Mesenchymal stem cell (in vitro differentiated cells and primary cell): Measurements from ENCODE around the gene FMN1.

ENCODE experiments used
- DNase-seq: peaks from one replicate; pipeline ENCODE4 v3.0.0-alpha.2; 2013
- H2AFZ ChIP-seq: one replicate; pipeline ENCODE4 v1.6.1; 2013; ENCODE audit warnings: low read depth, mild to moderate bottlenecking, control low read depth, inconsistent platforms, low read length, moderate library complexity
- H2AK5ac ChIP-seq: 2 replicates; pipeline ENCODE4 v1.6.1; 2013; ENCODE audit warnings: low read length, moderate library complexity, mild to moderate bottlenecking, inconsistent platforms; ENCODE audit not compliant: severe bottlenecking
- H2BK120ac ChIP-seq: one replicate; pipeline ENCODE4 v1.6.1; 2013; ENCODE audit warnings: low read depth, mild to moderate bottlenecking, inconsistent platforms, low read length, moderate library complexity
- H2BK12ac ChIP-seq, 2 experiments: one replicate each; pipeline ENCODE4 v1.6.1; 2013; ENCODE audit warnings: inconsistent platforms in 2 of 2, low read length in 2 of 2, mild to moderate bottlenecking in 2 of 2, moderate library complexity in 2 of 2, control low read depth in 1 of 2
- H2BK15ac ChIP-seq: one replicate; pipeline ENCODE4 v1.6.1; 2013; ENCODE audit warnings: mild to moderate bottlenecking, low read depth, inconsistent platforms; ENCODE audit not compliant: poor library complexity, severe bottlenecking
- H2BK5ac ChIP-seq: 2 replicates; pipeline ENCODE4 v1.6.1; 2013; ENCODE audit warnings: low read depth, mild to moderate bottlenecking, low read length, control low read depth, inconsistent platforms; ENCODE audit not compliant: poor library complexity, severe bottlenecking
- H3K14ac ChIP-seq, 2 experiments: one replicate each; pipeline ENCODE4 v1.6.1; 2013; ENCODE audit warnings: inconsistent platforms in 2 of 2, low read length in 2 of 2, control low read depth in 1 of 2, mild to moderate bottlenecking in 1 of 2, moderate library complexity in 1 of 2
- H3K18ac ChIP-seq, 2 experiments: one replicate each; pipeline ENCODE4 v1.6.1; 2013; ENCODE audit warnings: inconsistent platforms in 2 of 2, low read length in 2 of 2, control low read depth in 1 of 2, low read depth in 1 of 2, mild to moderate bottlenecking in 1 of 2
- H3K23ac ChIP-seq, 2 experiments: one replicate each; pipeline ENCODE4 v1.6.1; 2013; ENCODE audit warnings: inconsistent platforms in 2 of 2, low read length in 2 of 2, mild to moderate bottlenecking in 2 of 2, moderate library complexity in 2 of 2, control low read depth in 1 of 2
- H3K27ac ChIP-seq: 2 replicates; pipeline ENCODE4 v1.5.1; 2013; ENCODE audit warnings: mild to moderate bottlenecking, moderate library complexity, low read length, control low read depth, inconsistent platforms; ENCODE audit not compliant: poor library complexity, severe bottlenecking
- H3K27me3 ChIP-seq, 2 experiments: 2 replicates each; pipeline versions ENCODE4 v1.6.1 to v1.7.0; 2013; ENCODE audit warnings: low read length in 2 of 2, mild to moderate bottlenecking in 2 of 2, moderate library complexity in 2 of 2, control low read depth in 1 of 2, inconsistent platforms in 1 of 2; ENCODE audit not compliant: control insufficient read depth in 1 of 2, insufficient read depth in 1 of 2
- H3K36me3 ChIP-seq, 2 experiments: 2 replicates each; pipeline versions ENCODE4 v1.6.1 to v1.7.0; 2013; ENCODE audit warnings: low read length in 2 of 2, control low read depth in 1 of 2, inconsistent platforms in 1 of 2, low read depth in 1 of 2, mild to moderate bottlenecking in 1 of 2; ENCODE audit not compliant: insufficient read depth in 2 of 2, control insufficient read depth in 1 of 2
- H3K4ac ChIP-seq, 2 experiments: one replicate each; pipeline ENCODE4 v1.6.1; 2013; ENCODE audit warnings: inconsistent platforms in 2 of 2, low read length in 2 of 2, mild to moderate bottlenecking in 2 of 2, moderate library complexity in 2 of 2, control low read depth in 1 of 2, low read depth in 1 of 2
- H3K4me1 ChIP-seq: 2 replicates; pipeline ENCODE4 v1.6.1; 2013; ENCODE audit warnings: low read depth, low read length, control low read depth; ENCODE audit not compliant: control insufficient read depth, insufficient read depth
- H3K4me2 ChIP-seq: 2 replicates; pipeline ENCODE4 v1.6.1; 2013; ENCODE audit warnings: low read length, mild to moderate bottlenecking, inconsistent platforms; ENCODE audit not compliant: poor library complexity, severe bottlenecking
- H3K4me3 ChIP-seq, 2 experiments: 2 replicates each; pipeline versions ENCODE4 v1.5.1 to v1.7.0; 2013; ENCODE audit warnings: low read length in 2 of 2, mild to moderate bottlenecking in 2 of 2, control low read depth in 1 of 2, low read depth in 1 of 2; ENCODE audit not compliant: insufficient read depth in 1 of 2
- H3K79me1 ChIP-seq: replicated peaks from 2 replicates; pipeline ENCODE4 v1.6.1; 2013; ENCODE audit warnings: mild to moderate bottlenecking, control low read depth, low read length, inconsistent platforms; ENCODE audit not compliant: poor library complexity, severe bottlenecking
- H3K9ac ChIP-seq: 2 replicates; pipeline ENCODE4 v1.7.0; 2013; ENCODE audit warnings: mild to moderate bottlenecking, low read length, moderate library complexity
- H3K9me3 ChIP-seq: 2 replicates; pipeline ENCODE4 v1.7.0; 2013; ENCODE audit warnings: mild to moderate bottlenecking, low read length; ENCODE audit not compliant: control insufficient read depth
- H4K8ac ChIP-seq: one replicate; pipeline ENCODE4 v1.6.1; 2013; ENCODE audit warnings: inconsistent platforms, mild to moderate bottlenecking, low read length, moderate library complexity
- H4K91ac ChIP-seq: one replicate; pipeline ENCODE4 v1.6.1; 2013; ENCODE audit warnings: mild to moderate bottlenecking, low read length, inconsistent platforms
- WGBS: methylation state at CpG from one replicate; pipeline ENCODE4 v1.1.7; 2013; ENCODE audit warnings: mixed read lengths; 5-methylcytosine and 5-hydroxymethylcytosine counted together

The FMN1 gene

GRCh38 chr15:32994810-32995424, 199.6 kb downstream of the FMN1 start:
- Histone ChIP-seq H4K8ac (no peak overlapping the region), H2AFZ (no peak overlapping the region), H3K18ac (no peak overlapping the region), H3K4me1 (no peaks in the 10 kb centered on the region), H3K27ac (no peak overlapping the region), H2AK5ac (no peak overlapping the region), H3K4me3 (no peak overlapping the region), H3K27me3 (no peaks in the 10 kb centered on the region), H3K23ac (no peak overlapping the region), H3K79me1 (no peaks in the 10 kb centered on the region), H2BK12ac (no peak overlapping the region), H3K4me2 (no peak overlapping the region), H3K36me3 (no peaks in the 10 kb centered on the region), H3K4ac (no peak overlapping the region), H3K9me3 (no peaks in the 10 kb centered on the region), H2BK15ac (no peak overlapping the region), H2BK120ac (no peak overlapping the region), H3K14ac (no peak overlapping the region), H3K9ac (peak overlapping the region; percentile 59), H4K91ac (no peak overlapping the region), H2BK5ac (no peak overlapping the region)
- DNase-seq = peak; percentile 63
- WGBS = no CpG with 5 or more reads among the region's 1 CpG

- Histone ChIP-seq H3K4me2 (no peak overlapping the region), H3K27me3 (no peaks in the 10 kb centered on the region), H3K9ac (no peak overlapping the region), H2BK5ac (no peak overlapping the region), H3K4me3 (no peak overlapping the region), H2BK120ac (no peak overlapping the region), H2BK12ac (no peak overlapping the region), H4K91ac (no peak overlapping the region), H3K14ac (no peak overlapping the region), H3K79me1 (no peaks in the 10 kb centered on the region), H3K9me3 (no peaks in the 10 kb centered on the region), H3K4me1 (no peaks in the 10 kb centered on the region), H3K36me3 (no peaks in the 10 kb centered on the region), H3K23ac (no peak overlapping the region), H2BK15ac (no peak overlapping the region), H3K18ac (no peak overlapping the region), H3K4ac (no peak overlapping the region), H2AK5ac (no peak overlapping the region), H4K8ac (no peak overlapping the region), H3K27ac (no peak overlapping the region), H2AFZ (no peak overlapping the region)
- DNase-seq = peak; percentile 18
Measured at GRCh38 chr15:32993285-32993684, 201.2 kb downstream of the FMN1 start.

- H3K14ac ChIP-seq = no peak overlapping the region
- H3K18ac ChIP-seq = no peak overlapping the region
- H4K91ac ChIP-seq = no peak overlapping the region
- no peak overlapping the region for H4K8ac ChIP-seq
- no peak for DNase-seq
- H3K9ac ChIP-seq = no peak overlapping the region
- H3K23ac ChIP-seq = no peak overlapping the region
- H3K36me3 ChIP-seq = no peaks in the 10 kb centered on the region
- no peak overlapping the region for H3K4me2 ChIP-seq
- H2BK5ac ChIP-seq = no peak overlapping the region
- H3K79me1 ChIP-seq = no peaks in the 10 kb centered on the region
- H2BK120ac ChIP-seq = no peak overlapping the region
- no peak overlapping the region for H3K4me3 ChIP-seq
- H3K27me3 ChIP-seq = no peaks in the 10 kb centered on the region
- no peaks in the 10 kb centered on the region for H3K9me3 ChIP-seq
- no peaks in the 10 kb centered on the region for H3K4me1 ChIP-seq
- H2AFZ ChIP-seq = no peak overlapping the region
- 73% methylated on average over 4 of the region's 7 CpGs for WGBS
- H3K4ac ChIP-seq = no peak overlapping the region
- no peak overlapping the region for H2AK5ac ChIP-seq
- no peak overlapping the region for H3K27ac ChIP-seq
- H2BK12ac ChIP-seq = no peak overlapping the region
- no peak overlapping the region for H2BK15ac ChIP-seq
Measured at GRCh38 chr15:32991619-32992111, 202.8 kb downstream of the FMN1 start.

- no peak overlapping the region for H2AFZ ChIP-seq
- no peak overlapping the region for H3K23ac ChIP-seq
- H2BK120ac ChIP-seq = no peak overlapping the region
- H3K4me1 ChIP-seq = no peaks in the 10 kb centered on the region
- H3K79me1 ChIP-seq = no peaks in the 10 kb centered on the region
- H2BK15ac ChIP-seq = no peak overlapping the region
- no peak overlapping the region for H4K91ac ChIP-seq
- H2BK5ac ChIP-seq = no peak overlapping the region
- no peaks in the 10 kb centered on the region for H3K9me3 ChIP-seq
- H3K14ac ChIP-seq = no peak overlapping the region
- H4K8ac ChIP-seq = no peak overlapping the region
- H2BK12ac ChIP-seq = no peak overlapping the region
- H3K4ac ChIP-seq = no peak overlapping the region
- no peak overlapping the region for H3K4me2 ChIP-seq
- H3K4me3 ChIP-seq = no peak overlapping the region
- no peak overlapping the region for H3K27ac ChIP-seq
- no peaks in the 10 kb centered on the region for H3K27me3 ChIP-seq
- 78% methylated on average over 4 of the region's 4 CpGs for WGBS
- no peak overlapping the region for H3K9ac ChIP-seq
- DNase-seq = no peak
- H3K36me3 ChIP-seq = no peaks in the 10 kb centered on the region
- no peak overlapping the region for H2AK5ac ChIP-seq
- H3K18ac ChIP-seq = no peak overlapping the region
Measured at GRCh38 chr15:32990071-32990470, 204.4 kb downstream of the FMN1 start.
